Renal pelvis (tissue), 4 donors: ENCODE measurements around the gene KIAA1614. TPM values are rescaled to one million over a fixed set of nuclear protein-coding genes. Genes with fewer than 3 reads are reported as not detected.

Experiments used
- DNase-seq: peaks from one replicate; pipeline ENCODE4 v3.0.0-alpha.2; 2013
- polyA plus RNA-seq, 3 donors: library from polyadenylated mRNA; unstranded; fragments of 120-200 nt; gene quantifications; one replicate each; pipeline ENCODE4 v1.2.1, GENCODE V29; 2013; ENCODE audit not compliant: insufficient read length in 3 of 3

The KIAA1614 gene
- polyA plus RNA-seq, 3 donors = 9.2 to 12.5 (median 10.8) TPM

DNA sequence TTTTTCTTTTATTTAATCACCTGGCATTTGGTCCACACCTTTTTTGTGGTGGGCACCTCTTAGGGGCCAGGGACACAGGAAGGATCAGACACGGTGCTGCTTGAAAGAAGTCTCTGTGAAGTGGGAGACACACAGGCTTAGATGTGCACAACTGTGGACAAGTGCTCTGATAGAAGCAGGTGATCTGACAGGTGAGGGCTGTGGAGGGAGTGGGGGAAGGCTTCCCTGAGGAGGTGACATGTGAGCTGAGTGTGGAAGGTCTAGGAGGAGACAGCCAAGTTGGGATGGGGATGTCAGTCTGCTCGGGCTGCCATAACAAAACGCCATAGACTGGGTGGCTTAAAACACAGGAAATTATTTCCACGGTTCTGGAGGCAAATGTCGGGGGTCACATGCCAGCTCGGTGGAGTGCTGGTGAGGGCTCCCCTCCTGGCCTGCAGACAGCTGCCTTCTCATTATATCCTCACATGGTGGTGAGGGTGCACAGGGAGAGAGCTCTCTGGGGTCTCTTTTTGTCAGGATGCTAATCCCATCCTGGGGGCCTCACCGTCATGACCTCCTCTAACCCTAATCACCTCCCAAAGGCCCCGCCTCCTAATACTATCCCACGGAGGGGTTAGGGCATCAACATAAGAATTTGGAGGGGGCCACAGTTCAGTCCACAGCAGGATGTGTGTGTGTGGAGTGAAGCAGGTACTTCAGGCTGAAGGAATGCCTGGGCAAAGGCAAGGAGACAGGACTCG is 5.2 kb upstream of the KIAA1614 start:
- no peak for DNase-seq

DNA sequence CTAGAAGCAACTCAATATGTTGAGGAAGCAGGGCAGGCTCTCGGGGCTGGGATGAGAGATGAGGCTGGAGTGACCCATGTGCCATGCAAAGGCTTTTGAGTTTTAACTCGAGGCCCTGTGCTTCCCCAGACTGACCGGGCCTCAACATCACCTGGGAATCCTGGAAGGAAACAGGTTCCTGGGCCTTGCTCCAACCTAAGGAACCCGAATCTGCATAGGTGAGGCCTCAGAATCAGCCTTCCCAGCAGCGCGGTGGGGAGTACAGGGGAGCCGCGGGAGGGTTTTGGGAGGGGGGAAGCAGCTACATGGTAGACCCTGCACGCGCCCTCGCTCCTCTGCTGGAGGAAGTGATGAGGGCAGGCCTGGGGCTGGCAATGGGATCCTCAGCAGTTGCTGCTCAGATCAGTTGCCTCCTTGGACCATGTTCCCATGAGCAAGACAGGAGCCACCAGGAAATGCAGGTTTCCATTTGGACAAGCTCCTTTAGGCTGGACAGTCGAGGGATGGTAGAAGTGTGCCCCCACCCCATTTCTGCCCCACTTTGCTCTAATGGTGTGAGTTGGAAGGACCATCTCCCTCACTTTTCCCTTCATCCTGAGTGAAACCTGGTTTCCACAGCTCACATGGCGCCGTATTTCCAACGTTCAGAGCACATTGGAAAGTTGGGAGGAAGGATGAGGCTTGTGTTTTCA is 4.5 kb upstream of the KIAA1614 start:
- no peak for DNase-seq

DNA sequence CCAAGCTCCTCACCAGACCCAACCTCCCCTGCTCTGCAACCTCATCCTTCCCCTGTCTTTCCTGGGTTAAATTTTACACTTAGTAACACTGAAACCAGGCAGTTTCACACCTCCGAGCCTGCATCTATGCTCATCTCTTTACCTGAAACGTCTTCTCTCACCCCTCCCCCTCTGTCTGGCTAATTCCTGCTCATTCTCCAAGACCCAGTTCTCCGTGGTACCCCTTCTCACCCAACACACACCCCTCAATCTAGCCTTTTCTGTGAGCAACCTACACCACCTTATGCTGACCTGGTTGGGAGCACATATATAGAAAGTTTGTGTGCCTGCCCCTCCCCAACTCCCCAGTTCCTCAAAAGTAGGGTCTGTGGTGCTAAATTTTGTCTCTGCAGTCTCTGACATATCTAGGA is 3.7 kb upstream of the KIAA1614 start:
- no peak for DNase-seq

DNA sequence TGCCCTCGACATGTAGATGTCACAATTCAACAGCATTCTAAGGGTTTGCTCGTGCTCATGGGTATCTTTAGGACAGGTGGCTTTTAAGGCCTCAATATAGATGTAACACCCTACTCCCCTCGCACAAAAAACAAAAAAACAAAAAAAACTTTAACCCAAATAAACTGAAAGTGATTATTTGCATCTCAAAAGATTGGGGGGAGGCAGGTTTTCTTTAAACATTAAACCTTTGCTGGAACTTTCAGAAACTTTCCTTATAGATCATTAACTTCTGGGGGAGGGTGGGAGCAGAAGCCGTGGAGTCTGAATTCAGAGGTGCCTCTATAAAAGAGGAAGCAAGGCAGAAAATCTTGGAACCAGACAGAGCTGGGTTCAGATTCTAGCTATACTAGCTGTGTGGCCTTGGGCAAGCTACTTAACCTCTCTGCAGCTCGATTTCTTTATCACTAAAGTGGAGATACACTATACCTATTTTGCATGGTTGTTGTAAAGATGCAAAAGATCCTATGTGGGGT is 3.2 kb upstream of the KIAA1614 start:
- DNase-seq = peak; percentile 43

DNA sequence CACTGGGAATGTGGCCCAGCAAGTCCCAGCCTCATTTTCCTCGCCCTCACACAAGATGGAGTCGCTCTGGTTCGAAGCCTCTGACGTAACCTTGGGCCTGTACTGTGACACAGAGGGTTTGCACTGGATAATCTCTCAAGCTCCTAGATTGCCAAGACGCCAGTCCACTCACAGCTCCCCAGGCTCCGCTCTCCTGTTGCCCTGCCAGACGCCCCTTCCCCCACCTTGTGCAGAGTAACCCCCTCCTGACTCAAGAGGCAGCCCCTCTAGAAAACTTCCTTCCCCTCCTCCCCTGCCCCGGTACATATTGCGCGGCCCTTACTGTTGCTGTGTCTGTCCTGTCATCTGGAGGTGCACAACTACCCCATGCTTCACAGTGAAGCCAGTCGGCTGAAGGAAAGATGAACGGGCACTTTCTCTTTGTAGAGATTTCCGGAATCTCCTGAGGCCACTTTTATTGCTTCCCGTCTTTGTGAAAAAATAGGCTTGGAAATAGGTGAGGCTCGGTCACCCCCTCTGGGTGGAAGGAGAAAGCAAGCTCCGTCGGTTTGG is 981 bp upstream of the KIAA1614 start:
- DNase-seq = peak; percentile 39

DNA sequence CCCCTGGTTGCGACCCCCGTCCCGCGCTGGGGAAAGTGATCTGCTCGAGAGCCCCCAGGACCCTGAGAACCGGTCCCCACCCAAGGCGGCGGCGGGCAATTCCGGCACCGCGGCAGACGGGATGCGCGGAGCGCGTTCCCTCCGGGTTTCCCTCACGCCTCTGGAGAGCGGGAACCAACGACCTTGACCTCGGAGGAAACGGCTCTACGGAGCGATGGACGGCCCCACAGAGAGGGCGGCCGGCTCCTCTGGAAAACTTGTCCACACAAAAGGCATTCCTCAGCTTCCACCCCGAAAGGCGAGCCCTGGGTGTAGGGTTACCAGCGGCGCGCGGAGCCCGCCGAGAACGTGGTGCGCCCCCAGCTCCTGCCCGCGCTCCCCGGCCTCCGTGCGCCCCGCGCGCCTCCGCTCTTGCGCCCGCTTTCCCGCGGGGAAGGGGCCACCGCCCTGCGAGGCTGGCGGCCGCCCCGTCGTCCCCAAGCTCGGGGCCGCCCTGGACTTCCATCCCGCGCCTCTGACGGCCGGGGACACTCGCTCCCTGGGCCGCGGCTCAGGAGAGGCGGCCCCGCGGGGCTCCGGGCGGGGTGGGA is 391 bp upstream of the KIAA1614 start:
- peak; percentile 50 for DNase-seq

DNA sequence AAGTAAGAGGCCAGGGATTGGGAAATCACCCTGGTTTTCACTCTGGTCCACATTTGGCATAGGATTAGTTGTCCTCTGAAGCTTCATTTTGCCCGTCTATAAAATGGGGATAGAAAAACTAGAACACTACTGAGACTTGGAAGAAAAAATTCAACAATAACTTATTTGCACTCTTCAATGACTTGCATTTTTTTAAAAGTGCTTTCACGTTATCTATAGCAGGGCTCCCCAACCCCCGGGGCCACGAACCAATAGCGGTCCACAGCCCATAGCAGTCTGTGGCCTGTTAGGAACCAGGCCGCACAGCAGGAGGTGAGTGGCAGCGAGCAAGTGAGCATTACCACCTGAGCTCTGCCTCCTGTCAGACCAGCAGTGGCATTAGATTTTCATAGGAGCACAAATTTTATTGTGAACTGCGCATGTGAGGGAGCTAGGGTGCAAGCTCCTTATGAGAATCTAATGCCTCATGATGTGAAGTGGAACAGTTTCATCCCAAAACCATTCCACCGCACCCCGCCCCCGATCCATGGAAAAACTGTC is 2.8 kb downstream of the KIAA1614 start:
- no peak for DNase-seq

DNA sequence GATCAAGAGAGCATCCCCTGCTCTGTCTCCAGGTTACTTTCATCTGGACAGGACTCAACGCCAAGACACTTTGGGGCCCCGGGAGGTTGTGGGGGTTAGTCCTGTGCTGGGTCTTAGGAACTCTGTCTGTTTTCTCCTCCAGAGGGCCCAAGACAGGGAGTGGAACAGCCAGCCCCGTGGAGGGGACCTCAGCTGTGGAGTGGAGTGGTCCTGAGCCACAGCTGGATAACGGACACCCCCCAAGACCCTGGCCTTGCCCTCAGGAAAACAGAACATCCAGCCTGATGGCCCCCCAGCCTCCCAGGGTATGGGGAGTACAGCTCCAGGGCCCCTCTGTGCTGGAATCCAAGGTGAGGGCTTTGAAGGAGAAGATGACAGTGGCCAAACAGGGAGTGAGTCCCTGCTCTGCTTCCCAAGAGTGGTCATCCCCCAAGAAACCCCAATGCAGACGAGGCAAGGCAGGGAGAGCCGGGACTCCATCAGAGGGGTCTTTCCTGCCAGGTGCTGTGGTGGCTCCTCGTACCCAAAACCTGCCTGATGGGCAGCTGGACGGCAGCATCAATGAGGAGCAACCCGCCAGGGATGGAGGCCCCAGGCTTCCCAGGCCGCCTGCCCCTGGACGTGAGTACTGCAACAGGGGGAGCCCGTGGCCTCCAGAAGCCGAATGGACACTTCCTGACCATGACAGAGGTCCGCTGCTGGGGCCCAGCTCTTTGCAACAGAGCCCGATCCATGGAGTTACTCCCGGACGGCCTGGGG is 3.5 kb downstream of the KIAA1614 start:
- no peak for DNase-seq

DNA sequence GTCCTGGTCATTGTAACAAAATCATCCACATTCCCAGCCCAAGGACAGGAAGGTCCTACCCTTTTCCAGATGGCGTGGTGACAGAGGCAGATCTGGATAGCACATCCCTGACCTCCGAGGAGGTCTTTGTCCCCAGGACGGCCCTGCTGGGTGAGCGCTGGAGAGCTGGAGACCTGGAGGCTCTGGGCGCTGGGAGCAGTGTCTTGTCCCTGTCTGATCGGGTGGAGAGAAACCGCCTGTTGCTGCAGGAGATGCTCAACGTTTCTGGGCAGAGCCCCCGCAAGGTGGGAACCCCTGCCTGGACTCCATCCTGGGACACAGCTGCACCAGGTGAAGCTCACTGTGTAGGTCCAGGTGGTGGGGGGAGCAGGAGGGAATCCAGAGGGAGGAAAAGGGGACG is 4.1 kb downstream of the KIAA1614 start:
- no peak for DNase-seq

DNA sequence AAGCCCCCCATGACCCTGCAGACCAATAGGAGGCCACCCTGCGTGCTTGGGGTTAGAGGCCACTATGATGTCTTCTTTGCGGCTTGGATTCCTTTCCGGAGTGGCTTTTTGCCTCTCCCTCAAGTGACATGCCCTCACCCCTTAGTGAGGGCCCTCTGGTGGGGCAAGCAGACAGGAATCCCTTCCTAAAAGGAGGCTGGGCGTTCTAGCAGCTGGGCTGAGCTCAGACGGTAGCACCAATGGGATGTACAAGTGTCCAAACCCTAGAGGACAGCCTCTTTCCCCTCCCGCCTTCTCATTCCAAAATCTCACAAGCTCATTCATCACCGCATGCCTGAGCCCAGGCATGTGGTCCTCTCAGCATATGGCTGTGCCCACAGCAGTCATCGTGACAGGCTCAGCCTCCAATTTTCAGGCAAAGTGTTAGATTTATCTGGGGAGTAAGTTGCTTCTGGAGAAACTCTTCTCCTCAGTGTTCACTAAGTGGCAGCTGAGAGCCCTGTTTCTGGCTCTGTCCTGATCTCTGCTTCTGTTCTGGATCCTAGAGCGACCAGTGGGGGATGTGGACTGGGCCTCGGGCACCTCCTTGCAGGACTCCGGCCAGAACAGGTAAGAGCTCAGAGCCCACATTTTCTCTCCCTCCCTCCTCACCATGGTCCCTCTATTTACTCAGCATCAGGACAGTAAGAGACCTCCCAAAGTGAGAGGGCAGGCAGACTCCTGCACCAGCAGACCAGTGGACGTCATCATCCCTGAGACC is 4.8 kb downstream of the KIAA1614 start:
- DNase-seq = no peak

DNA sequence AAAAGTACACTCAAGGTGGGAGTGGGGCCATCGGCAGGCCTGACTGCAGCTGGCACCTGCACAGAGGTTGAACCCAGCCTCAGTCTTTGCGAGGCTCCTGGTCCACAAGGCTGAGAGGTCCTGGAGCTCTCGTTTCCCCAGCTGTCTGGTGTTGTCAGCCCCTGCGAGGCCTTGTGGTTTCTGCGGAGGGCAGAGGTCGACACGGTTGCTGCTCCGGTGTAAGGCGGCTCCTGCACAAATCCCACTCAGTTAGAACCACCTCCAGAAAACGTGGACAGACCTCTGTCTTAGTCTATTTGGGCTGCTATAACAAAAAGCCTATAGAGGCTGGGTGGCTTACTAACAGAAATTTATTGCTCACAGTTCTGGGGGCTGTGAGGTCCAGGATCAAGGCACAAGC is 5.8 kb downstream of the KIAA1614 start:
- no peak for DNase-seq

DNA sequence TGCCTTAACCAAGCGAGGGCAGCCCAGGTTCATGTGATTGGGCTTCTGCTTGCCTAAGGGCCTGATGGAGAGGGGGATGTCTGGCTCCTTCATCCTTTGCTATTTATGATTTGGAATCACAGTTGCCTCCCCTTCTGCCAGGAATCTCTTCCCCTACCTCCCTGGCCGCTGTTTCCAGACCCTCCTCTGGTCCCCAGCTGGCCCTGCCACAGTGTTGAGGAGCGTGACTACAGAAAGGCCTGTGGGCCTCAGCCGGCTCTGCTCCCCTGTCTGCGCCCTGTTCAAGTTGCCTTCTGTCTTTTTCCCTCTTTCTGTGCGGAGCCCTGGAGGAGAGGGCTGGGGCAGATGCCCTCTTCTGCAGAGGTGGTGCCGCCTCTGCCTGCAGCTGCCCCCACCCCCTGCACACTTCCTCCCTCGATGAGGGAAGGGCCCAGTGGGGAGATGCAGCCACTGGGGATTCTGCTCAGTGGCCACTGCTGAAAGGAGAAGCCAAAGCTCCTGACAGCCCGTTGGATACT is 6.5 kb downstream of the KIAA1614 start:
- no peak for DNase-seq

DNA sequence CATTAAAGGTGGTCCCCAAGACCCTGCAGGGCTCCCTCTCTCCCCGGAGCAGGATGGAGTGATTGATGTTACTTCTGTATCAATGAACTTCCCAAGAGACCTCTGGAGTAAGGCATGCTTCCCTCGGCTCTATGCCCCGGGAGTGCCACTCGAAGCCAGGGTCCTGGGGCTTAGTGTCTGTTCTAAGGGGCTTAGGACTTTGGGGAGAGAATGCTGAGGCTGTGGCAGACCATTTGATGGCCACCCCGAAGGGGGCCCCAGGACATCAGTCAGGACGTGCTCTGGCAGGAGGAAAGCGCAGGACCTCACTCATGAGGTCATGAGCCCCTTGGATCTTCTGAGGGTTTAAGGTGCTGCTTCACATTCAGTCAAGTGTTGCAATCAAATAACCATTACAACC is 7.5 kb downstream of the KIAA1614 start:
- no peak for DNase-seq

DNA sequence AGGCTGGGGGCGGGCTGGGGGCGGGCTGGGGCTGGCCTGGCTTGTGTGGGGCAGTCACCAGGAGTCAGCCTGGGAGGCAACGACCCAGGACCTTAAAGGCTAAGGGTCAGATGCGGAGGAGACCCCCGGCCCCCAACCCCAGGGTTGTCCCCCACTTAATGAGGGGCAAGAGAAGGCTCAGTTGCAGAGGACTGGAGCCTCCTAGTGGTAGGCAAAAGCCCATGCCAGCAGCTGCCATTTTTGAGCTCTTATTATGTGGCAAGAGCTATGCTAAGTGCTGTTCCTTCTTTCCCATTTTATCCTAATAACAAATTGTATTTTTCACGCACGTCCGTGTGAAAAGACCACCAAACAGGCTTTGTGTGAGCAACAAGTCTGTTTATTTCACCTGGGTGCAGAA is 8.0 kb downstream of the KIAA1614 start:
- no peak for DNase-seq

DNA sequence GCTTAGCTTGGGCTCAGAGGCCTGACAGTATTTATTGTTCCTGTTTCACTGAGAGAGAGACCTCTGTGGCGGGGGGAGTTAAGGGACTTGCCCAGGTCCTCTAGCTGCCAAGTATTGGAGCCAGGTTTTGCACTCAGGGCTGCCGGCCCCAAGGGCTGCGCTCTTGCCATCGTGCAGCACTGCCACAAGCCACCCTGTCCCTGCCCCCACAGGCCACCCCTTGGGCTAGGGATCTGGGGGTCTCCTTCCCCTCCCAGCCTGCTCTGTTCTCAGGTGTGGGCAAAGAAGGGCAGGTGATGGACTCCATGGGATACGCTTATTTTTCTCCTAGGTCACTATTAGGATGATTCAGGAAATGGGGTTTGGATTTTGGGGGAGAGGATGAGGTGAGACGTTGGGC is 8.7 kb downstream of the KIAA1614 start:
- DNase-seq = no peak

DNA sequence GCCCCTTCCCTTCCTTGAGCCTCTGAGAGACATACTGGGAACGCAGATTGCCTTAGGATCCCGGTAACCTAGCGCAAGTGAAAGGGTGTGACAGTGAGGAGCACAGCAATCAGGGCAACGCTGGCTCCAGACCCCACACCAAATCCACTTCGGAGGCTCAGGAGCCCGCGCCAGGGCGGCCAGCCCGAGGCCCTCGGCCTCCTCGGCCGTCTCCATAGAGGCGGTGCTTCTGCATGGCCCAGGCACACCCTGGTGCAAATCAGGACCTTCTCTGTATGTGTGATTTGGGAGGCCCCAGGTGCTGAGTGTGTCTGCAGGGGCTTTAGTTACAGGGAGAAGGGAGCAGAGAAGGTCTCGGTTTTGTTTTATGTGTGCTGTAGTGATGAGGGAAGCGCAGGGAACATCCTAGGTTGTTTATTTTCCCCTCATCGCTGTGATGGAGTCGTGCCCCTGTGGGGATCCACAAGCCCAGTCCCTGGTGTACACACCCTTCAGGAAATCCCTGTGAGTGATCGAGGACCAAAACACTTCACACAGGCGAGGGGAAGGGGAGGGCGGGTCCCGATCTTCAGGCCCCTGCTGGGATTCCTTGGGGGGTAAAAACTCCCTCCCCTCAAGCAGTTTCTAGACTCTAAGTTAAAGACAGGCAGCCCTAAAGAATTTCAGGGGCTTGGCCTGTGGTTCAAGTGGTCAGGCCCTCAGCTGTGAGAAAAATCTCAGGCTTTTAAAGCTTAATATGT is 9.4 kb downstream of the KIAA1614 start:
- DNase-seq = no peak

DNA sequence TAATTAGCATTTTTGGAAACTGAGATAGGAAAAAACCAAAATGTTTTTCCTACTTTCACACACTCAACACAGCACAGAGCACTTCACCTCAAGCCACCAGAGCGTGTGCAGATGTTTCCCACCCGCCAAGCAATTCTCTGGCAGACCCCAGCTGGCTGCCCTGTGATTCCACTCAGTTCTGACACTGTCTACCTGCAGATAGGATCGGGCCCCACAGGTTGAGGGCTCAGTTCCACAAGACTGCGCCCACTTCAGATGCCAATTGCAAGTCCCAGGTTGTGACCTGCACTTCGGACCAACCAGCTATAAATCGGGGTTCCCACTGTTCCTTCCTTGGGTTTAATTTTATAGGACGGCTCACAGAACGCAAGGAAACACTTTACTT is 9.9 kb downstream of the KIAA1614 start:
- no peak for DNase-seq

DNA sequence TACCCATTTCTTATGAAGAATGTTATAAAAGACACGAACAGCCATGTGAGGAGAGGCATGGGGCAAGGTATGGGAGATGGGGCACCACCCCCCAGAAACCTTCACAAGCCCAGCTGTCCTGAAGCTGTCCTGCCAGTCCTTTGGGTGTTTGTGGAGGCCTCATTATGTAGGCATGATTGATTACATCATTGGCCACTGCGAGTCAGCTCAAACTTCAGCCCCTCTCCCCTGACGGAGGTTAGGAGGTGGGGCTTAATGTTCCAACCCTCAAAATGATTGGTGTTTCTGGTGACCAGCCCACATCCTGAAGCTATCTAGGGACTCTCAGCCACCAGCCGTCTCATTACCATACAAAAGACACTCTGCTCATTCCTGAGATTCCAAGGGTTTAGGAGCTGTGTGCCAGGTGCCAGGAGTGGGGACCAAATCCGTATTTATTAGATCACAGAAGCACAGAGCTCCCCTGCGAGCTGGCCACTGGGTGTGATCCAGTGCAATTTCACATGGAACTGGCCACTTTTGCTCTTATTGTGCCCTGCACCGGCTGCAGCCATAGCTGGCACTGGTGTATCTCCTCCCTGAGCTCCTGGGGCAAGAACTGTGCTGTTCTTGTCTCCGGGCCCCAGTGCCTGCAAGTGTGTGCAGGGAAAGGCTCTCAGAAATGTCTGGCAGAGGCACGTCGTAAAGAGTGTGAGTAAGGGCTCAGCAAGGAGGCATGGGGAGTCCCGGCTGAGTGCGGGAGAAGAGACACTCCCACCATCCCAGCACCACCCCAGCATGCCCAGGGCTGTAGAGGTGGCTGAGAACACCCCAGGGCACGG is 10.5 kb downstream of the KIAA1614 start:
- peak; percentile 70 for DNase-seq

DNA sequence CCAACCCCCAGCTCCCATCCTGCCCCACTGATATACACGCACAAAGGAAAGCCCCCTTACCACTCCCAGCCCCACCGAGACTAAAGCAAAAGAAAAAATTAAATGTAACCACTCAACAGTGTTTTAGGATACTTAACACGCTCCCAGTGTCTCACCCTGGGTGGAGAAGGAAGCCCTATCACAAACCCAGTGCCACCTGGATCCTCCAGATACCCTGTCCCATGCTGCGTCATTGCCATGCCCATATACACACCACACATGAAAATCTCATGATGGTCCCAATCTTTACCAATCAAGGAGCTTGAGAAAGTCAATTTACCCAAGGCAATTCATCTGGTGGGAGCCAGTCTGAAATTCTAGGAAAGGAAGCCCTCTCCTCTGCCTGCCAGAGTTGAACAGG is 11.2 kb downstream of the KIAA1614 start:
- no peak for DNase-seq
